ENCODE results near the gene HSBP1L1.

HSBP1L1 gene

GRCh38 chr18:79961527-79962291, 2.7 kb upstream of the HSBP1L1 start:
- DNase-seq, result no peak

GRCh38 chr18:79962311-79962710, 2.1 kb upstream of the HSBP1L1 start:
- no peak for DNase-seq

DNA sequence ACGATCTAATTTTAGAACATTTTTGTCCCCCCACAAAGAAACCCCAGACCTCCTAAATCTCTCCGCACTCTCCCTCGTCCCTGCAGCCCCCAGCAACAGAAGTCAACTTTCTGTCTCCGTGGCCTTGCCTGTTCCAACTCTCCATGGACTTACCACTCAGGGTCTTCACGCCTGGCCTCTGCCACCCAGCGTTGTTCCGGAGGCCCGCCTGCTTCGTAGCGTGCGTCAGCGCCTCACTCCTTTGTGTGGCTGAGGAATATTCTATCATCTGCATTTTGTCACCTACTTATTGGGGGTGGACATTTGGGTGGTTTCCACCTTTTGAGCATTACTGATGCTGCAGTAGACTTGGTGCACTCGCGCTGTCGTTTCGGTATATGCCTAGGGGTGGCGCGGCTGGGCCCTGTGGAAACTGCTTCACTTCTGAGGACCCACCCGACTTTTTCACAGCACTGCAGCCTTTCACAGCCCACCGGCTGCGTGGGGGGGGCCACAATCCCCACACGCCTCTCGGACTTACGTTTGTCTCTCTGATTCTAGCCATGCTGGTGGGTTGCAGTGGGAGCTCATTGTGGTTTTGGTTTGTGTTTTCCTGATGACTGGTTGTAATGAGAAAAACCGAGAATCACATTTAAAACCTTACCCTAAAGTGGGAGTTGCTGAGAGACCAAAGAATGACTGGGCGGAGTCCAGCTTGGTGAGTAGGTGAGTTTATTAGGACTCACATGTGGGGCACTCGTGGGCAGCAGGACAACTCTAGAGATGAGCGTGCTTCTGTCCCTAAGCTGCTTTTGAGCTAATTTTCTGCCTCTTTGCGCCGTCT, 1.4 kb upstream of the HSBP1L1 start:
- DNase-seq, result peak; percentile 75

DNA sequence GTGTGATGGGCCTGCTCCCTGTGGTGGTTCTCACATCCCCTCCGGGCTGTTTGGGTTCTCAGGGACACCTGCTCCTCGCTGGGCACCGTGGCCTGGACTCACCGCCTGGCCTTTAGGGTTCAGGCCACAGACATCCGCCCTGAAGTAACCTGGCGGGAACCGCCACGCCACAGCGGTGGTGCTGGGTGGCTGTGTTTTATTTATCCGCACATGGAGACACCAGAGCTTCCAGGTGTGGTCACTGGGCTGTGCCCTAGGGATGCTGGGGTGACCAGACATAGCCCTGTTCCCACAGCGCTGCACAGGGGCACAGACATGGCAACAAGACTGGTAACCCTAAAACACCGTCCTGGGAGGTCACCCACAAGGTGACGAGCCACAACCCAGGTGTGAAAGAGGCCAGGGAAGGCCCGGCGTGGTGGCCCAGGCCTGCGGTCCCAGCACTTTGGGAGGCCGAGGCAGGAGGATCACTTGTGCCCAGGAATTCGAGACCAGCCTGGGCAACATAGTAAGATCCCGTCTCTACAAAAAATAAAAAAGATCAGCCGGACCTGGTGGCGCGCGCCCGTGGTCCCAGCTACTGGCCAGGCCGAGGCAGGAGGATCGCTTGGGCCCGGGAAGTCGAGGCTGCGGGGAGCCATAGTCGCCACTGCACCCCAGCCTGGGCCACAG, 649 bp upstream of the HSBP1L1 start:
- DNase-seq, result no peak

DNA sequence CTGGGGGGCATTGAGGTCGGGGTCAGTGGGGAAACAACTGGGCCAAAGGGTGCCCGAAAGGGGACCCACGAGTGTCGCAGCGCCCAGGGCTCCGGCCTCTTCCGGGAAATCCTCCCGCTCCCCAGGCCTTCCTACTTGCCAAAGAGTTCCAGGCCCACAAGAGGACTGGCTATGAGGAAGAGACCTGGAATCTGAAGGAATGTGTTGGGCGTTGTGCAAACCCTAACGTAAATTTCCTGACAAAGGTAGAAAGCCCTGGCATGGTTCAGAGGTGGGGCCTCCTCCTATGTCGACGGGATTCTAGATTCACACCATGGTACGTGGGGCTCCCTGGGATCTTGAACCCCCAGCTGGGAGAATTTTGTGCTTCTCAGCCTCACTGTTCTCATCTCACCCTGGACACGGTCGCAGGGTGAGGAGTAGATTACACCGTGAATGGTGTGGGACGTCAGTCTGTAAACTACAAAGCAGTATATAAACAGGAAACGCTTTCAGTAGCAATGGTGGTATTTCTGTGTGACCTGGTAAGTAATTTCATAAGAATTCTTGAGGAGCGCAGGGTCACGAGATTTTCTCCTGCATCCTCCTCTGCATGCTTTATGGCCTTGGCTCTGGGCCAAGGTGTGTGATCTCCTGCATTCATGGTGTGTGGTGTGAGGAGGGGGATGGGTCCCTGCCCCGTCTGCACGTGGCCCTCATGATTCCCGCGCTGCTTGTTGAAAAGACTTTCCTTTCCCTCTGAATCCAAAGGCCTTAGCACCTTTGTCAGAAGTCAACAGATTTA, 868 bp downstream of the HSBP1L1 start:
- no peak for DNase-seq

GRCh38 chr18:79970419-79971133, 6.1 kb downstream of the HSBP1L1 start:
- DNase-seq, result no peak

GRCh38 chr18:79971211-79971952, 6.9 kb downstream of the HSBP1L1 start:
- DNase-seq, result no peak

- DNase-seq, result no peak
Observed at GRCh38 chr18:79971986-79972385, 7.5 kb downstream of the HSBP1L1 start.

- DNase-seq, result no peak
Observed at GRCh38 chr18:79972720-79973119, 8.3 kb downstream of the HSBP1L1 start.

DNA sequence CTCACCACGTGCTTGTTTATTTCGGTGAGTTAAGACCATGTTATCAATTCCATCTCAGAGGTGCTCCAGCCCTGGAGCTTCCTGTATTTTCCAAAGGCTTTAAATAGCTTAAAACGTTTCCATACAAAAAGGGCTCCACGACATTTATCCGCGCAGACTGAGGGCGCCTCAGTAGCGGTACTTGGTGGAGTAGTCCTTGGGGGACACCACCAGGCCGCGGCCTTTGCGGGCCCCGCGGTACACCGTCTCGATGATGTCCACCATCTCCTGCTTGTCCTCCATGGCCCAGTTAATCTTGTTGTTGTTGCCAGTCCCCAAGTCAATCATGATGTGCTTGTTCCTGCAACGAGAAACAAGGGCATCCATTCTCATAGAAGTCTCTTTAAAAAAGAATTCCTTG, 9.1 kb downstream of the HSBP1L1 start:
- no peak for DNase-seq

- DNase-seq, result no peak
Observed at GRCh38 chr18:79974025-79974654, 9.7 kb downstream of the HSBP1L1 start.

DNA sequence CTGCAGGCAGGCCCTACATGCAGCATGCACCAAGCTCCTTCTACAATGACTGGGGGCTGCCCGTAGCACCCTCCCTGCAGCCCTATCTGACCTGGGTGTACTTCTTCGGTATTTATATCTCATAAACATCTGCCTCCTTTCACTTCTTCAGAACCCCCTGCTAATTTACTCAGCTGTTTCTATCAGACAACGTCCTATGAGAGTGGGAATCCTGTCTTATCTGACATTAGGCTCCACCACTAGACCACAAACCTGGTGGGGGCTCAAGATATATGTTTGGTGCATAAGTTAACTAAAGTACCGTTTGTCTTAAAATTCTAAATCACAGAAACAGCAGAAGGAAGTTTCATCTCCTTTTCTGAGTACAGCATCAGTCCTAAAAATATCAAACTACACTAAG, 10.6 kb downstream of the HSBP1L1 start:
- DNase-seq, result no peak

DNA sequence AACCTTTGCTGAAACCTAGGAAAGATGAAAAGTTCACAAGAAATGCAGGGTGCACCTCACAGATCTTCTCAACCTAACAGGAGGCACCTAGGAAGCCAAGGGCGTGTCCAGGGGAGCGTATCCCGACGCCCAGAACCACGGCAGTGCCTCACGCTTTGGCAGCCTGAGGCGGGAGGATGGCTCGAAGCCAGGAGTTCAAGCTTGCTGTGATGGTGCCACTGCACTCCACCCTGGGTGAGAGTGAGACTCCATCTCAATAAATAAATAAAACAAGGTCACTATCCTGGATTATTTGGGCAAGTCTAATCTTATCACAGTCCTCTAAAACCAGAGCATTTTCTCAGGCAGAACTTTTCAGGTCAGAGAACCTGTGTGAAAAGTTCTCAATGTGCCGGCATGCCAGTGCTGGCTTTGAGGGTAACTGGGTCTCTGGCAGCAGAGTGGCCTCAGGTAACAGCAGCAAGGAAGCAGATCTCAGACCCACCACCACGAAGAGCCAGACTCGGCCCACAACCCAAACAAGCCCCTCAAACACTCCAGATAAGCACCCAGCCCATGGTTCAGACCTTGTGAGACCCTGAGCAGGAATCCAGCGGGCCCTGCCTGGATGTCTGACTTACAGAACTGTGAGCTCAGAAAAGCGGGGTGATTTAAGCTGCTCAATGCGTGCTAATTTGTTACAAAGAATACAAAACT, 11.7 kb downstream of the HSBP1L1 start:
- DNase-seq, result no peak

DNA sequence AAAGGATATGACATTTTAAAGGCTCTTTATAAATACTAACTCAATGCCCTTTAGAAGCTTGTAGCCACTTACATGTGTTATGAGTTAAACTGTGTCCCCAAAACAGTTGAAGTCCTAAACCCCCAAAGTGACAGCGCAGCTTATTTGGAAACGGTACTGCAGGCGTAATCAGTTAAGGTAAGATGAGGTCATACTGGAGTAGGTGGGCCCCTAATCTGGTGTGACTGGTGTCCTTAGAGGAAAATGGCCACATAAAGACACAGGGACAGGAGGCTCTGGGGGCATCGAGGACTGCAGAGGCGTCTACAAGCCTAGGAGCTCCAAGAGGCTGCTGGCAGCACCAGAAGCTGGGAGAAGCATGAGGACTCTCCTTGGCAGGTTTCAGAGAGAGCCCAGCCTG, 15.4 kb downstream of the HSBP1L1 start:
- no peak for DNase-seq

- DNase-seq, result no peak
Observed at GRCh38 chr18:79980585-79980984, 16.1 kb downstream of the HSBP1L1 start.

GRCh38 chr18:79982736-79983135, 18.3 kb downstream of the HSBP1L1 start:
- peak; percentile 67 for DNase-seq

GRCh38 chr18:79983253-79983652, 18.8 kb downstream of the HSBP1L1 start:
- no peak for DNase-seq

DNA sequence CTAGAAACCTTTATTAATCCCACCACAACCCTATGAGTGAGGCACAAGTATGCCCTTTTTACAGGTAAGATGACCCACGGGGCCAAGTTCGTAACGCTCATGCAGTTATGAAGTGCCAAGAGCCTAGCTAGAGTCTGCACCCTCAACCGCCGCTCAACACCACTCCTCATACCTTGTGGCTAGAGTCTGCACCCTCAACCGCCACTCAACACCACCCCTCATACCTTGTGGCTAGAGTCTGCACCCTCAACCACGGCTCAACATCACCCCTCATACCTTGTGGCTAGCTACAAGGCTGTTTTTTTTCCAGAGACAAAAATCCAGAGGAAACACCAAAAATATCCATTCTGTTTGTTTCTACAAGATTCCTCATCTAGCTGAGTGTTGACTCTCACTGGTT, 19.4 kb downstream of the HSBP1L1 start:
- no peak for DNase-seq

DNA sequence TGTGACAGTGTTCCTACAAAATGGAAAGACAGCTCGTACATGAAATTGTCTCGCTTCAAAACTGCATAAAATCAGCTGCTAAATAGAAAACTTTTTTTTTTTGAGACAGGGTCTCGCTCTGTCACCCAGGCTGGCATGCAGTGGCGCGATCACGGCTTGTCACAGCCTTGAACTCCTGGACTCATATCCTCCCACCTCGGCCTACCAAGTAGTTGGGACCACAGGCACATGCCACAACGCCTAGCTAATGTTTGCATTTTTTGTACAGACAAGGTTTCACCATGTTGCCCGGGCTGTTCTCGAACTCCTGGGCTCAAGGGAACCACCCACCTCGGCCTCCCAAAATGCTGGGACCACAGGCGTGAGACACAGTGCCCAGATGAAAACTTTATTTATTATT, 20.7 kb downstream of the HSBP1L1 start:
- no peak for DNase-seq

GRCh38 chr18:79986726-79987125, 22.3 kb downstream of the HSBP1L1 start:
- no peak for DNase-seq
